MG63 (cell line): ENCODE measurements around the gene BOD1L1. TPM values are rescaled to one million over a fixed set of nuclear protein-coding genes. Genes with fewer than 3 reads are reported as not detected.

Experiments
- DNase-seq: peaks from one replicate; pipeline ENCODE4 v3.0.0-alpha.2; 2020
- H3K27me3 ChIP-seq: fragments of 250-450 bp; sonication (Bioruptor Pico); 2 replicates; pipeline ENCODE4 v1.5.1; 2020; ENCODE audit warnings: mild to moderate bottlenecking, moderate library complexity
- H3K36me3 ChIP-seq: fragments of 250-450 bp; sonication (Bioruptor Pico); 2 replicates; pipeline ENCODE4 v1.5.1; 2020; ENCODE audit warnings: mild to moderate bottlenecking, moderate library complexity
- H3K4me3 ChIP-seq: fragments of 250-450 bp; sonication (Bioruptor Pico); 2 replicates; pipeline ENCODE4 v1.5.1; 2020; ENCODE audit warnings: mild to moderate bottlenecking, moderate library complexity
- H3K9me3 ChIP-seq: fragments of 250-450 bp; sonication (Bioruptor Pico); 2 replicates; pipeline ENCODE4 v1.5.1; 2020; ENCODE audit warnings: mild to moderate bottlenecking, moderate library complexity
- total RNA-seq: library from RNA; depleted of rRNA; stranded (reverse); fragments of >200 nt; shearing (Covaris generic); gene quantifications from 2 replicates; pipeline ENCODE4 v1.2.3, GENCODE V29; 2014; ENCODE audit warnings: low replicate concordance

The BOD1L1 gene
- total RNA-seq, 1 experiment from 2014 or later = 4.1 TPM

DNA sequence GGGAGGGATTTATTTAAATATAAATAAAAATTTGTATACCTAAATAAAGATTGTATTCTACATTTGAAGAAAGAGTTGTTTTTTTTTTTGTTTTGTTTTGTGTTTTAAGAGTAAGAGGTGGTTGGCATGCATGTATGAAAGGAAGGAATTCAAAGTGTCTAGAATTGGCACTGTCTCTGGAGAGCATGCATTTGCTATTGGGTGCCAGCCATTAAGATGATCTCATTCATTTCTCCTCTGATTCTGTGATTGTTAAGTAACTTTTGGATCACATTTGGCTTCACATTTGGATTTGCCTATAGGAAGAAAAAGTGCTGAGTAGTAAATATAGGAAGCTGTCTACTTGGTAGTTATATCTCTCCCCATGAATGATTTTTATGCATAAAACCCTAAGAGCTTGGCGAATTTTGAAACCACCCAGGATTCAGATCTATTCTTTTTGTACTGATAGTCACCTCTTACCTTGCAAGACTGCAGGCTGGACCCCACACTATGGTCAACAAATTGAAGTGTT is 7.8 kb upstream of the BOD1L1 start:
- Histone ChIP-seq H3K4me3 (no peak overlapping the region), H3K27me3 (no peaks in the 10 kb centered on the region)
- DNase-seq = no peak

DNA sequence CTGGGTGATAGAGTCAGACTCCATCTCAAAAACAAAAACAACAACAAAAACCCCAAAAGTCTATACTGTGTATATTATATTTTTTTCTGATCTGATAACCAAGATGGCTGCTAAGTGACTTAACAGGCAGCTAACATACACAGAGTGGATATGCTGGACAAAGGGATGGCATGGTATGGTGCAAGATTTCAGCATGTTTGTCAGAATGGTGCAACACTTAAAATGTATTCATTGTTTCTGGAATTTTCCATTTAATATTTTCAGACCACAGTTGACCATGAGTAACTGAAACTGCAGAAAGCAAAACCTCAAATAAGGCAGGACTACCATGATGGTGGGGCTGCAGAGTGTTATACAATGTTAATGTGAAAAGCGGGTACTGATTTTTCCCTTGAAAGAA is 6.1 kb upstream of the BOD1L1 start:
- no peaks in the 10 kb centered on the region for H3K36me3 ChIP-seq
- DNase-seq = no peak
- no peaks in the 10 kb centered on the region for H3K9me3 ChIP-seq
- no peaks in the 10 kb centered on the region for H3K27me3 ChIP-seq
- H3K4me3 ChIP-seq = no peak overlapping the region

More for the DNA sequence above, 7.8 kb upstream of the BOD1L1 start:
- no peaks in the 10 kb centered on the region for H3K36me3 ChIP-seq
- H3K9me3 ChIP-seq = no peaks in the 10 kb centered on the region

DNA sequence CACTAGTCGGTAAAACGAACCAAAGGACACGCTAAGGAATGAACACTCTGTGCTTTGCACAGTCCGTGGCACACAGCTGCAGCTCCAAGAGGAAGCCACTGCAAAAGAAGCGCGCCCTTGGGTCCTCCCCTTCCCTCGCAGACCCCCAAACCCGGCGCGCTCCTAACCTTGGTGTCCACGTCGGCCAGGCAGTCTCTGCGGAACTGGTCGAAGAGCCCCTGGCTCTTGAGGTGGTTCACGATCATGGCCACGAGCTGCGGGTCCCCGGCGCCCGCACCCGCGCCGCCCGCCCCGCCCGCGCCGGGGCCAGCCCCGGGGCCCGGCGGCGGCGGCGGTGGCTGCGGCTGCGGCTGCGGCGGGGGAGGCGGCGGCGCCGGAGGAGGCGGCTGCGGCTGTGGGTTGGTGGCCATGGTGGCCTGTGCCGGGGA is 333 bp downstream of the BOD1L1 start:
- Histone ChIP-seq H3K4me3 (peak overlapping the region; percentile 63), H3K27me3 (no peaks in the 10 kb centered on the region)

DNA sequence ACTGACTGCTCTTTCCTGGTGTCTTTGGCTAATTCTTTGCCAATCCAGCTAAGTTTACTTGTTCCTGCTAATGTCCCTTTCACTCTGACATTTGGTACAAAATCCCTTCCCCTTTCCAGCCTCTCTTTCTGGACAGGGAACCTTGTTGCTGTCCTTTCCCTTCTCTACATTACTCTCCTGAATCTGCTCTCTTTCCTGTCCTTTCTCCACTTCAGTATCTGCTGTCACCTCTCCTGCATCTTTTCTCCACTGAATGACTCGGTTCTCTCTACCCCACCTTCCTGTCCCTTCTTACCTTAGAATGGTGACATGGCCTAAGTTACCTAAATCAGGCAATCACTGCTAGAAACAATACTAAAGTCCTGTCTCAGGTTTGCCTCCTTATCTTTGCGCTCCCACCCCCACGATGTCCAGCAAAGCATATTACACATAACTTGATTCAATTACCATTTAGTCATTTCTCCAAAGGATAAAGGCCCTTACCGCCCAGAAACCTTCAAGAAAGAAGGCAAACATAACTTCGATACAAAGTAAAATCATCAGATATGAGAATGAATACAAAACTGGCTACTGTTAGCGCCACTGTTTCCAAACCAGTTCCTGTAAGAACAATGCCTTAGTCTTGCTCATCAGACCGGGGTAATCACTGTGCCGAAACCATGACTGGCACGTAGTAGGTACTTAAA is 890 bp downstream of the BOD1L1 start:
- no peaks in the 10 kb centered on the region for H3K9me3 ChIP-seq
- DNase-seq = no peak
- no peaks in the 10 kb centered on the region for H3K27me3 ChIP-seq
- no peaks in the 10 kb centered on the region for H3K36me3 ChIP-seq
- peak overlapping the region; percentile 63 for H3K4me3 ChIP-seq

More for the DNA sequence above, 333 bp downstream of the BOD1L1 start:
- Histone ChIP-seq H3K36me3 (no peaks in the 10 kb centered on the region), H3K9me3 (no peaks in the 10 kb centered on the region)
- DNase-seq = no peak

DNA sequence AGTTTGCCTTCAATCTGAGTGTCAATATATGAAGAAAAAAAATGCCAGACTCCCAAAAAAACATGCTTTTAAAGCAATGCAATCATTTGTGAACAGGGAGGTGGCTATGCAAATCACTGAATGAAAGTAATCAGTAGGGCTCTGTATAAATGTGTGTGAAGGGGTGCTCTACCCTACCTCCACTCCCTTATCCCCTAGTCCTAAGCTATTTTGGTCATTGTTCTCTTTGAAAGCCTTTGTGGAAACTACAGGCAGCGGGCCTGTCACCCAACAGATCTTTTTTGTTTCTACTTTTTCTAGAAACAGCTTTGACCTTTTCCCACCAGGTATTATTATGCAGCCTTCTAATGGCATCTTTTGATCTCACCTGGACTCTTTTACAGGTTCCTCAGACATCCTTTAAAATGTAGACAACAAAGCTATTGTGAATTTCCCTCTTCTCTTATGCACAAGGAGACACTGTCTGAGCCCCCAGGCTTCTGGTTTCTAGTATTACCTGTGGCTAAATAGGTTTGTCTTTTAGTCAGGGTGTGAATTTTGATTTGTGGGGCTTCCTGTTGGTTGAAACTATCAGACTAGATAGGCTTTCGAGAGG is 9.2 kb downstream of the BOD1L1 start:
- no peak for DNase-seq
- Histone ChIP-seq H3K9me3 (no peaks in the 10 kb centered on the region), H3K27me3 (no peaks in the 10 kb centered on the region), H3K36me3 (peaks cover 5% of the 10 kb centered on the region; the same call in 1 of the 2 replicates), H3K4me3 (no peak overlapping the region)

DNA sequence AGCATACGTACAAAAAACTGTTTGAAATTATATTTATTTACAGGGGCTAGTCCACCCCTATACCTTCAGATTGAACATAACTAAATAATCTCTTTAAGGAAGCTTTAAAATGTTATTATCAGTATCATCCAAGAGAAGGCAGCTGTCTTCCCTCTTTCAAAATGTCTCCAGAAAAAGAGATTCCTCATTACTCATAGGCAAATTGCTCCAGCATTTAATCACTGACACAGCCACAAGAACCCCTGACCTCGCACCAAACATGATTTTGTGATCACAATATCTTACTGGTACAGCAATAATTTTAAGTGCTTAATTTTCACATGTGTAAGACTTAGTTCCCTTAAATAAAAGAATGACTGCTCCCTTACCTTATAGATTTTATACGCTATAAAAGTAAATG is 9.7 kb downstream of the BOD1L1 start:
- no peak for DNase-seq
- Histone ChIP-seq H3K27me3 (no peaks in the 10 kb centered on the region), H3K9me3 (no peaks in the 10 kb centered on the region), H3K4me3 (no peak overlapping the region), H3K36me3 (peaks cover 7% of the 10 kb centered on the region; the same call in 1 of the 2 replicates)

DNA sequence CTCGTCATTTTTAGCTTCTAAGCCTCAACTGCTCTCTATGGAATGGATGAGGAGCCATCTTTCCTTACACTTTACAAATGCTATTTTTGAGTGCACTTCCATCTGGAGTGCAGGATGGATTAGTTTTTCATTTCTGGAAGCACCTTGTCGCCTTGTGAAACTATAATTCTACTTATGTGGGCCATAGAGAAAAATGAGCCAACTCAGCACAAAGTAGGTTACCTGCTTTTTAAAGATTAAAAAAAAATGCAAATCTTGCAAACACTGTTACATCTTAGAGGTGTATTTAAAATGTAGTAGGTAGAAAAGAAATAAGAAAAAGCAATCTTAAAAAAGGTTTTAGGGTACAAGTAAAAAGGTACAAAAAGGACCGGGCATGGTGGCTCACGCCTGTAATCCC is 10.9 kb downstream of the BOD1L1 start:
- no peaks in the 10 kb centered on the region for H3K9me3 ChIP-seq
- no peaks in the 10 kb centered on the region for H3K27me3 ChIP-seq
- H3K36me3 ChIP-seq = peaks cover 7% of the 10 kb centered on the region; the same call in 1 of the 2 replicates
- no peak for DNase-seq
- no peak overlapping the region for H3K4me3 ChIP-seq

DNA sequence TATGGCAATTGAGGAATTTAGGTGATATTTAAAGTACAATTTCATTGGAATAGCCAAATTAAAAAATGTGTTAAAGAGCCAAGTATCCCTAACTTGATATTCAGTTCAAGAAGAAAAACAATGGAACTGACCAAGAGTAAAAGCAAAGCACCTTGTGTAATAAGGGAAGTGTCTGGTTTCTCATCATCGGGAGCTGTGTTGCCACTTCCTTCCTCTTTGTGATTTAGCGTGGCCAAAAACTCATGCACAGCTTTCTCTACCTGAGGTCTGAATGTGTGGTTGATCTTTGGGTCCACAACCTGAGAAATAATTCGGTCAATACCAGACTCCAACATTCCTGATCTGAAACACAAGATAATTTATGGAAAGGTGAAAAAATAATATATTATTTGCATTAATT is 12.4 kb downstream of the BOD1L1 start:
- H3K27me3 ChIP-seq = no peaks in the 10 kb centered on the region
- H3K36me3 ChIP-seq = peaks cover 10% of the 10 kb centered on the region; the same call in 1 of the 2 replicates
- DNase-seq = no peak
- no peak overlapping the region for H3K4me3 ChIP-seq
- H3K9me3 ChIP-seq = no peaks in the 10 kb centered on the region

DNA sequence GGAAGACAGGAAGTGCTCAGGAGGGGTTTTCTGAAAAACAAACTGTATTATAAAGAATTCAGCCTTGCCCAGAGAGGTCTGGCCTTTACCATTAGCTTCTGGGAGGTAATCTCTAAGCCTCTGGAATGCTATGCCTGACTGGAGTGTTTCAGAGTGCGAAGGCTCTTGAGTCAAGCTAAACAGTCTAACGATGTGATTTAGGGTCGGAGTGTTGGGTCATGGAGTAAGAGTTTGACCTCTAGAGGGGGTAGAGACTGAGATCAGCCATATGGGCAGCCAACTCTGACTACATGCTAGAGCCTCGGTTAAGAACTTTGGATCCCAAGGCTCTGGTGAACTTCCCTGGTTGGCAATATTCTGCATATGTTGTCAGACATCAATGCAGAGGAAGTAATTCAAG is 15.0 kb downstream of the BOD1L1 start:
- Histone ChIP-seq H3K27me3 (no peaks in the 10 kb centered on the region), H3K4me3 (no peak overlapping the region), H3K36me3 (peaks cover 14% of the 10 kb centered on the region; the same call in 1 of the 2 replicates), H3K9me3 (no peaks in the 10 kb centered on the region)
- DNase-seq = no peak

DNA sequence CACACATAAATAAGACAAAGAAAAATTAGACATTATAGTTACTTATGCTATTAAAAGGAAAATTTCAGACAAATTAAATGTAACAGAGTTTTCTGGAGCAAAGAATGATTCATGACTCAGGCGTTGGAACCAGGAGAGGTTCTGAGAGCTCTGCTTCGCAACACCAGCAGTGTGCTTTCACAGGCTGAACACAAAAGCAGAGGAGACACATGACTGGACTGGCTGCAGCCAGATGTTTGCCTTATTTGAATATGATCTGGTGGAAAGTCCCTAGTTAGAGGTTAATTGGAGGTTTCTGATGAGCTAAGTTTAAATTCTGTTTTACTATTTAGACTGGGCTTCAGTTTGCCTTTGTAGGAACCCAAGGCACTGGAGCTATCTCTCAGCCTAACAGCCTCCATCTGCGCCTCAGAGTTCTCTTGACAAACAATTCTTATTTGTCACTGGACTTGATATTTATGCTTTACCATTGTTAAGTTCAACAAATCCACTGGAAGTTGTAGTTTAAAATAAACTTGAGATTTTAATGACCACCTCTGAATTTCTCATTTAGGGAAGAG is 16.2 kb downstream of the BOD1L1 start:
- Histone ChIP-seq H3K27me3 (no peaks in the 10 kb centered on the region), H3K9me3 (no peaks in the 10 kb centered on the region), H3K36me3 (peaks cover 16% of the 10 kb centered on the region; the same call in 1 of the 2 replicates), H3K4me3 (no peak overlapping the region)
- no peak for DNase-seq

DNA sequence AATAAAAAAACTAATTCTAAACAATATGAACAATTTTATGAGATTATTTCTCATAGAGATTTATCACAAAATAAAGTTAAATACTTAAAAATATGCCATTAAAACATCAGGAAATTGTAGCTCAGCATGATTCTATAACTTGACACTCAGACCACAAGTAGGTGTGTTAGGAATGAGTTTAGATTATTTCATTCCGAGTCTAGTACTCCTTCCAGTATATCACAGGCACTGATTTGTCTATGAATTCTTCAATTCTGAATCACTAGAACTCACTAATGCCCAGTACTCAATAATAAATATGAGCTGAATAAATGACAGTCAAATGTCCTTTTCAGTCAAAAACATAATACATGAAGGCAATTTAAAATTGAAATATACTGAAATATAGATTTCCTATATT is 22.2 kb downstream of the BOD1L1 start:
- Histone ChIP-seq H3K9me3 (no peaks in the 10 kb centered on the region), H3K27me3 (no peaks in the 10 kb centered on the region), H3K36me3 (peaks cover 20% of the 10 kb centered on the region), H3K4me3 (no peak overlapping the region)
- no peak for DNase-seq

DNA sequence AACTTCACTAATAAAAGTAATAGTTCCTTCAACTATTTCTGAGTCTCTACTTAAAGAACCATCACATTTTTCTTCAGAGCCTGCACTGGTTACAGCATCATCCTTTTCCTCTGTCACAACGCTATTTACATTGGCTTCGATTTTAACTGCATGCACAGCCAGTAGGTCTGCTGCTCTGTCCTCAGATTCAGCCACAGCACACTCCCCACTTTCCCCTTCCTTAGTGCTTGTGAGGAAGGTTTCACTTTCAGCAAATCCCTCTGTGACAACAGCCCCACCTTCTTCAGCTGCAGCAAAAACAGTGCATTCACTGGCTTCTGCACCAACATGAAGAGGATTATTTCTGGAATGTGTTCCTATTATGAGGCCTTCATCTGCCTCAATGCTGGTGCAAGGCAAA is 25.7 kb downstream of the BOD1L1 start:
- no peaks in the 10 kb centered on the region for H3K27me3 ChIP-seq
- no peak for DNase-seq
- peaks cover 21% of the 10 kb centered on the region for H3K36me3 ChIP-seq
- no peak overlapping the region for H3K4me3 ChIP-seq
- H3K9me3 ChIP-seq = no peaks in the 10 kb centered on the region

DNA sequence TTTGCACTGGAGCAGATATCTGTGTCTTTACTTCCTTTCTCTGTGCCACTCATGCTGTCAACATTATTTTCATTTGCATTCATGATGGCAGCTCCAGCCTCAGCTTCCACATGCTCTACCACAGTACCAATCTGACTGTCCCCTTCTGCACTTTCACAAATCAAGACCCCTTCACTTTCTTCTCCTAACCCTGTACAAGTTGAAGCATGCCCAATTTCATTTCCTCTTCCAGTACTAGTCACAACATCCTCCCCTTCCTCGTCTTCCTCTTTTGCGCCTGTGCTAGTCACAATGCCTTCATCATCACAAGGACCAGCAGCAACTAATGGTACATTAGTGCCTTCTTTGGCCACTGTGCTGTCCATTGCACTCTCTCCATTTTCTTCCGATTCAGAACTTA is 26.5 kb downstream of the BOD1L1 start:
- Histone ChIP-seq H3K36me3 (peaks cover 18% of the 10 kb centered on the region), H3K27me3 (no peaks in the 10 kb centered on the region)
- no peak for DNase-seq

DNA sequence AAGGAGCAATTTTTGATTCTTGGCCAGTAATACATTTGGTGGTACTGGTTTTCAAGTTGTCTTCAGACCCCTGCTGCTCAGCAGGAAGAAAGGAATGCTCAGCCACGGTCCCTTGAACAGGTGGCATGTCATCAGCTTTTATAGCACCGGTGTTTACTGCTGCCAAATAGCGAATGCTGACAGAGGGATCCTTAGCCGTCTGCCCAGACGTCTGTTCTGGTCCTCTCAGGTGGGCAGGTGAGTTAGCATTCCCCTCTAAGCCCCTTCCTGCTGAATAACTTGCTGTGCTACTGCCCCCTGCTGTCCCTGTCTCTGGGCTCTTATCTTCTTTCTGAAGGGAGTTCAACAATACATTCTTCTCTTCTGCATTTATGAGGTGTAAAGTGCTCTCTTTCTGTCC is 28.4 kb downstream of the BOD1L1 start:
- H3K27me3 ChIP-seq = no peaks in the 10 kb centered on the region
- no peak overlapping the region for H3K4me3 ChIP-seq
- no peaks in the 10 kb centered on the region for H3K9me3 ChIP-seq
- DNase-seq = no peak
- H3K36me3 ChIP-seq = peaks cover 11% of the 10 kb centered on the region

More for the DNA sequence above, 26.5 kb downstream of the BOD1L1 start:
- Histone ChIP-seq H3K4me3 (no peak overlapping the region), H3K9me3 (no peaks in the 10 kb centered on the region)

DNA sequence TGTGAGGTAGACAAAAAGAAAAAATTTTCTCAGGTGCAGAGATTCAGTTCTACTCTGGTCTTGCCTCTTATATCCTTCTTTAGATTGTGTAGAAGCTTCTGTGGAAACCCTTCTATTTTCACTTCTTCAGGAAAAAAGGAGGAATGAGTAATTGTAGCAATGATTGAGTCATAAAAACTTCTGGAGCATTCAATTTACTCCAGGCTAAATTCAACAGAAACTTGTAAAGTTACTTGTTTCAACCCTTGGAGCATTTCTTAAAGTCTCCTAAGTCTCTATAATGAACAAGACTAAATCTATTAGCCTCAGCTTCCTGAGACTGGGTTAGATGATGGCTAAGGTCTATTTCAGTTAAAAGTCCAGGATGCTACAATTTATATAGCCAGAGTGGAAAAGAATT is 29.9 kb downstream of the BOD1L1 start:
- peaks cover 6% of the 10 kb centered on the region; the same call in 1 of the 2 replicates for H3K36me3 ChIP-seq
- H3K27me3 ChIP-seq = no peaks in the 10 kb centered on the region
- no peak for DNase-seq

DNA sequence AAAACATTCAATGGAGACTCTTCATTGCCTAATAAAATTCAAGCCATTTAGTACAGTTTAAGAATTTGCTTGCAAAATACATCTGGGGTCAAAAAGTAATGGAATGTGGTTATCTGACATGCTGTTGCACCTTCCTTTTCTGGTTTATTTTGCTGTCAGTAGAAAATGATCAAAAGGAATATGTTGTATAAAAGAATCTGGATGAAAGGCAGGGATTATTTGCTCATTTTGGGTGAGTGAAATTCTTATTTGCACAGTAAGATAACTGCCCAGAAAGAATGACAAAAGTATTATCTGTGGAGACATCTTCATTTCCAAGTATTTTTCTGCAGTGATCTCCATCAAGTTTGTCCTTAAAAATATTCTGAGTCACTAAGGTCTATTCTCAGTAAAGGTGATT is 30.4 kb downstream of the BOD1L1 start:
- H3K27me3 ChIP-seq = no peaks in the 10 kb centered on the region
- peaks cover 6% of the 10 kb centered on the region; the same call in 1 of the 2 replicates for H3K36me3 ChIP-seq
- H3K4me3 ChIP-seq = no peak overlapping the region
- DNase-seq = no peak
- H3K9me3 ChIP-seq = no peaks in the 10 kb centered on the region

More for the DNA sequence above, 29.9 kb downstream of the BOD1L1 start:
- H3K9me3 ChIP-seq = no peaks in the 10 kb centered on the region
- H3K4me3 ChIP-seq = no peak overlapping the region

DNA sequence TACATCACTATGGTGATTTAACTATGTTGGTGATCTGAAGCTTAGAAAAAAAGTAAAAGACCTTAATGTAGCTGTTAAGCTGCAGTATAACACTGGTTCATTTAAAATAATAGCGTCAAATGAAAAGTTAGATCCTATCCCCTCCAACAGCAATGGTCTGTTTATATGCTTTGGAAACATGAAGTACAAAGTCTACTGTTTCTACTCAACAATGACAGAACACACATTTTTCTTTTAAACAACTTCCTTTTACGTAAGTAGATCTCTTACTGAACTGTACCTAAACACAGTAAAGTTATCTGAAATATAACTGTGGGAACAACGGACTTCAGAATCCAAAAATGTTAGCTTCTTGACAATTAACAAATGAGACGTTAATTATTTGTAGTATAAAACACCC is 35.3 kb downstream of the BOD1L1 start:
- H3K27me3 ChIP-seq = no peaks in the 10 kb centered on the region
- no peak for DNase-seq
- H3K36me3 ChIP-seq = peaks cover 3% of the 10 kb centered on the region; the same call in 1 of the 2 replicates
- H3K4me3 ChIP-seq = no peak overlapping the region
- H3K9me3 ChIP-seq = no peaks in the 10 kb centered on the region
